ENCODE data around the gene DSCAM. TPM values are rescaled to one million over a fixed set of nuclear protein-coding genes. Genes with fewer than 3 reads are reported as not detected.

Gene DSCAM
- total RNA-seq, 1 donor from 2014 or later: not detected

- no peak for TF ChIP-seq CTCF (IDR thresholded peaks at IDR 0.05; ENCODE audit: borderline replicate concordance)
Measured at GRCh38 chr21:40844935-40845334, 2.0 kb downstream of the DSCAM start.

GRCh38 chr21:40842197-40842552 lies 4.8 kb downstream of the DSCAM start:
- Histone ChIP-seq H3K27me3 (ENCODE audit: low read depth) (peaks cover 97% of the 10 kb centered on the region), H3K27ac (replicated peaks) (no peak overlapping the region), H3K4me1 (peaks cover 8% of the 10 kb centered on the region), H3K36me3 (no peaks in the 10 kb centered on the region), H3K9me3 (replicated peaks) (no peaks in the 10 kb centered on the region), H3K4me3 (peak overlapping the region; percentile 58)
- DNase-seq: no peak
- TF ChIP-seq CTCF (IDR thresholded peaks at IDR 0.05; ENCODE audit: borderline replicate concordance): no peak
- intact Hi-C loops (cut with micrococcal nuclease): no loop called here

More at GRCh38 chr21:40844935-40845334, 2.0 kb downstream of the DSCAM start:
- H3K9me3 ChIP-seq (replicated peaks): no peaks in the 10 kb centered on the region
- intact Hi-C loops (cut with micrococcal nuclease): no loop called here
- H3K27me3 ChIP-seq (ENCODE audit: low read depth): peaks cover 98% of the 10 kb centered on the region
- H3K4me3 ChIP-seq: no peak overlapping the region
- H3K4me1 ChIP-seq: peaks cover 8% of the 10 kb centered on the region
- H3K27ac ChIP-seq (replicated peaks): no peak overlapping the region
- DNase-seq: no peak
- H3K36me3 ChIP-seq: no peaks in the 10 kb centered on the region

GRCh38 chr21:40841524-40842196 lies 5.3 kb downstream of the DSCAM start:
- intact Hi-C loops (cut with micrococcal nuclease): no loop called here

GRCh38 chr21:40840401-40841125 lies 6.4 kb downstream of the DSCAM start:
- intact Hi-C loops (cut with micrococcal nuclease): no loop called here
- no peak overlapping the region for H3K4me3 ChIP-seq
- peaks cover 8% of the 10 kb centered on the region for H3K4me1 ChIP-seq
- no peak for TF ChIP-seq CTCF (IDR thresholded peaks at IDR 0.05; ENCODE audit: borderline replicate concordance)
- no peak overlapping the region for H3K27ac ChIP-seq (replicated peaks)
- H3K27me3 ChIP-seq (ENCODE audit: low read depth): peaks cover 98% of the 10 kb centered on the region
- no peaks in the 10 kb centered on the region for H3K9me3 ChIP-seq (replicated peaks)
- DNase-seq: no peak
- H3K36me3 ChIP-seq: no peaks in the 10 kb centered on the region

More at GRCh38 chr21:40841524-40842196, 5.3 kb downstream of the DSCAM start:
- no peaks in the 10 kb centered on the region for H3K36me3 ChIP-seq
- peaks cover 8% of the 10 kb centered on the region for H3K4me1 ChIP-seq
- no peak overlapping the region for H3K27ac ChIP-seq (replicated peaks)
- peak; percentile 62 for TF ChIP-seq CTCF (IDR thresholded peaks at IDR 0.05; ENCODE audit: borderline replicate concordance)
- peak; percentile 33 for DNase-seq
- peak overlapping the region; percentile 58 for H3K4me3 ChIP-seq
- H3K27me3 ChIP-seq (ENCODE audit: low read depth): peaks cover 97% of the 10 kb centered on the region
- no peaks in the 10 kb centered on the region for H3K9me3 ChIP-seq (replicated peaks)

GRCh38 chr21:40839521-40839920 lies 7.4 kb downstream of the DSCAM start:
- H3K9me3 ChIP-seq (replicated peaks): no peaks in the 10 kb centered on the region
- no peak overlapping the region for H3K4me3 ChIP-seq
- H3K27ac ChIP-seq (replicated peaks): no peak overlapping the region
- intact Hi-C loops (cut with micrococcal nuclease): no loop called here
- H3K4me1 ChIP-seq: peaks cover 8% of the 10 kb centered on the region
- no peak for DNase-seq
- no peaks in the 10 kb centered on the region for H3K36me3 ChIP-seq
- TF ChIP-seq CTCF (IDR thresholded peaks at IDR 0.05; ENCODE audit: borderline replicate concordance): no peak
- H3K27me3 ChIP-seq (ENCODE audit: low read depth): peaks cover 89% of the 10 kb centered on the region

Data from left ventricle myocardium inferior (tissue), 1 donor.